ENCODE data around the gene CD160.
"Not testable (repeated sequence)": the region's sequence is repeated elsewhere in the genome, so short reads cannot be mapped to it uniquely, and the experiment has no call there.

- TF ChIP-seq CTCF (tag by site-specific recombination; IDR thresholded peaks at IDR 0.05); HOXA7 (CRISPR knock-in tag; IDR thresholded peaks at IDR 0.05; ENCODE audit: borderline replicate concordance); ZNF830 (tag by site-specific recombination; IDR thresholded peaks at IDR 0.05; ENCODE audit: low read depth); GLI2 (tag by site-specific recombination; IDR thresholded peaks at IDR 0.05; ENCODE audit: borderline replicate concordance, low read depth); ZNF510 (tag by site-specific recombination; IDR thresholded peaks at IDR 0.05; ENCODE audit: insufficient replicate concordance); IKZF3 (tag by site-specific recombination; IDR thresholded peaks at IDR 0.05); ZNF670 (tag by site-specific recombination; IDR thresholded peaks at IDR 0.05; ENCODE audit: low read depth); ATF2 (tag by site-specific recombination; IDR thresholded peaks at IDR 0.05; ENCODE audit: low read depth); ZBTB7A (tag by site-specific recombination; IDR thresholded peaks at IDR 0.05; ENCODE audit: low read depth); MZF1 (tag by site-specific recombination; IDR thresholded peaks at IDR 0.05; ENCODE audit: borderline replicate concordance); PRDM1 (tag by site-specific recombination; IDR thresholded peaks at IDR 0.05): not testable (repeated sequence)
Measured at GRCh38 chr1:145762001-145762400, 42.7 kb downstream of the CD160 start.
